Epidermal melanocyte (primary cell): ENCODE results near the gene SLC39A3.

ENCODE experiments used
- DNase-seq: peaks from one replicate; pipeline ENCODE4 v3.0.0; 2011; ENCODE audit warnings: low spot score; ENCODE audit not compliant: insufficient read length

SLC39A3 gene

DNA sequence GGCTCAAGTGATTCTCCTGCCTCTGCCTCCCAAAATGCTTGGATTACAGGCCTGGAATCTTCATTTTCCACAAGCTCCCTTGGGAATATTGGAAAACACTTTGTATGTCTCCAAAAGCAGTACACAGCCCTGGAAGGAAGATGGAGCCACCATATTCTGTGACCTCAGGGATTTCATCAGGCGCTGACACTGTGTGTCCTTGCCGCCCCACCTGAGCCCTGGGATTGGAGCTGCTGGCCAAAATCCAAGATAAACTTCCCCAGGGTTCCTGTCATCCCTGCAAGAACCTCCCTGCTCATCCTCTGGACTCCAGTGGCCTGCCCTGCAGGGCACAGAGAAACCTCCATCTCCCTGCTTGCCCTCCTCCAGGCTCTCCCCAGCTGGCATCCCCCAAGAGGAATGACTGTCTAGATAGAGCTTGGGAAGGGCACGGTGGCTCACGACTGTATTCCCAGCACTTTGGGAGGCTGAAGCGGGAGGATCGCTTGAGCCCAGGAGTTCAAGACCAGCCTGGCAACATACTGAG lies 36.1 kb downstream of the SLC39A3 start:
- DNase-seq, result no peak

DNA sequence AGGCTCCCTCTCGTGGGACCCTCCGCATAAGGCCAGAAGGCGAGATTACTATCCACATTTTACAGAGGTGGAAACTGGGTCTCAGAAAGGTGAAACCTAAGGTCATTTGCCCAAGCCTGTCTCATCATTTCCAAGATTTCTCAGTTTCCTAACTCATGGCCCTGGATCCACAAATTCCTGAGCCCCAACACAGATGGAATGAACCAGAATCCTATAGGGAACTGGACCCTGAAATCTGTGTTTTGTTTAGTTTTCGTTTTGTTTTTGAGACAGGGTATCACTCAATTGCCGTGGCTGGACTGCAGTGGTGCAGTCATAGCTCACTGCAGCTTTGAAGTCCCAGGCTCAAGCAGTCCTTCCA lies 36.8 kb downstream of the SLC39A3 start:
- no peak for DNase-seq

DNA sequence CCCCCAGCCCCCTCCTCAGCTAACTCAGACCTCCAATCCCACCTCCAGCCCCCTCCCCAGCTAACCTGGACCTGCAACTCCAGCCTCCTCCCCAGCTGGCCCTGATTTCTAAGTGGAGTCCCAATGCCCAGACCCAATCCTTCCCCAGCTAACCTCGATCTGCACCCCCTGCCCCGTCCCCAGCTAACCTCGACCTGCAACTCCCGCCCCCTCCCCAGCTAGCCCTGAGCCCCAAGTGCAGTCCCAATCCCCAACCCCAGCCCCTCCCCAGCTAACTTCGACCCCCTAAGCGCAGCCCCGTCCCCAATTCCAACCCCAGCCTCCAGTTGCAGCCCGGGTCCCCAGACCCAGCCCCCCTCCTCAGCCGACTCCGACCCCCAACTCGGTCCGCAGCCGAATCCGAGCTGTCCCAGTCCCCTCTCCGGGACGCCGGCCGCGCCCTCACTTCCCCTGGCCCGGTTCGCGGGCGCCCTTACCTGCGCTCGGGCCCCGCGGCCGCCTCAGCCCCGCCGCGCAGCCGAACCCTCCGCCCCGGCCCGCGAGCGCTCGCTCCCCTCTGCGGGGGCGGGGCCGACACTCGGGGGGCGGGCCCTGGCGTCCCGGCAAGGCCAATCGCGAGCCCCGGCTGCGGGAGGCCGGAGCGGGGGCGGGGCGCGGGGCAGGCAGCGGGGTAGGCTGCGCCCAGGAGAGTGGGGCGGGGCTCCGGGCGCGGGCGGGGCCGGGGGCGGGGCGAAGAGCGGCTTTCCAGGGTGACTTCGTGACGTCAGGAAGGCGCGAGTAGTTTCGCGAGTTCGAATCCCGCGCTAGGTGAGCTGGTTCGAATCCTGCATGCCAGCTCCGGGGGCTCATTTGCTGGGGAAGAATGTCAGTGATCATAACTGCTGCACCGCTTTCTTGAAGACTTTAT lies 37.4 kb downstream of the SLC39A3 start, which contains the start of gene GNG7:
Gene GNG7 (minus strand): TSS at position 525 of the 907 bp plus-strand sequence. CDS start 182,006 bp downstream, outside the sequence.
- DNase-seq, result peak; percentile 98

DNA sequence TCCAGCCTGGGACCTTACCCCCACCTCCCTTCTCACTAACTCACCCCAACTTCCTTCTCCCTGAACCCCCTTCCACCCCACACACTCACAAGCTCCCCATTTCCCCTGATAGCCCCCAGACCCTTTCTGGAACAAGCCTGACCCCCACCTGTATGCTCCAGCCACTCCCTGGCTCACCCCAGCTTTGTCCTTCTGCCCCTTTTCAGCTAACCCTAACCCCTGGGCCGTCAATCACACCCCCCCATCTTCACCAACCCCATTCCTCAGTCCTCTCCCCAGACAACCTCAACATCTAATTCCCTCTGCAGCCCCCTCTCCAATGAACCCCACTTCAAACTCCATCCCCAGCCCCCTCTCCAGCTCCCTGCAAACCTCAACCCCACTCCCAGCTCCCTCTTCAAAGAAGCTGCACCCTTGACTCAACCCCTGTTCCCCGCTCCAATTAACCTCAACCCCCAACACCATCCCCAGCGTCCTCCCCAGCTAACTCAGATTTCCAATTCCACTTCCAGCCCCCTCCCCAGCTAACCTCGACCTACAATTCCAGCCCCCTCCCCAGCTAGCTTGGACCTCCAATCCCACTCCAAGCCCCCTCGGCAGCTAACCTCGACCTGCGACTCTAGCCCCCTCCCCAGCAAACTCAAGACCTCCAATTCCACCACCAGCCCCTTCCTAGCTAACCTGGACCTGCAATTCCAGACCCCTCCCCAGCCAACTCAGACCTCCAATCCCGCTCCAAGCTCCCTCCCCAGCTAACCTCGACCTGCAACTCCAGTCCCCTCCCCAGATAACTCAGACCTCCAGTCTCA lies 38.3 kb downstream of the SLC39A3 start:
- DNase-seq, result no peak

DNA sequence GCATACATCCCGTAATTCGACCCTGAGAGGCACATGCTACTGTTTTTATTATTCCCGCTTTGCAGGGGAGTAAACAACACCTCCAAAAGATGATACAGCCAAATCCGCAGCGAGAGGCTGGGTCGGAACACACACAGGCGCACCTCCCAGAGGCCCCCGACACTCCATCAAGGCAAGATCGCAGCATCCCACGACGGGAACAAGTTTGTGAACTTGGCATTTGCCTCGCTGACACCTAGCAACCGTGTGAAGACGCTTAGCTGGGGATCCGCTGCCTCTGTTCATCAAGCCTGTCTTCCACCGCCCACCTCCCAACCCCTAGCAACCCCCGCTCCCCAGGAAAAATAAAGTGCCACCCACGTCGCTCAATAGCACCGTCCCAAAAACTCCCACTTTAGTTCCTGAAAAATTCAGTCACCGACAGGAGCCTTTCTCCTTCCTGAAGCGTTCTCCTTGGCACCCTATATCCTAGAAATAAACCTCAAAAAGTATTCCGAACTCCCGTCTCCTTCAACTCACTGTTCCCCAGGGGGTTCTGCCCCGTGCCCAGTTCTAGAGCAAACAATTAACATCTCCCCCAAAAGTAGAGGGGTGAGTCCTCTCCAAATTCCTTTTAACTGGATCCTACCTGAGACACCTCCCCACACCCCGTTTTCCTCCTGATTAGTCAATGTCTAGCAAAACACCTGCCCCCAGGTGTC lies 39.0 kb downstream of the SLC39A3 start:
- DNase-seq, result no peak

DNA sequence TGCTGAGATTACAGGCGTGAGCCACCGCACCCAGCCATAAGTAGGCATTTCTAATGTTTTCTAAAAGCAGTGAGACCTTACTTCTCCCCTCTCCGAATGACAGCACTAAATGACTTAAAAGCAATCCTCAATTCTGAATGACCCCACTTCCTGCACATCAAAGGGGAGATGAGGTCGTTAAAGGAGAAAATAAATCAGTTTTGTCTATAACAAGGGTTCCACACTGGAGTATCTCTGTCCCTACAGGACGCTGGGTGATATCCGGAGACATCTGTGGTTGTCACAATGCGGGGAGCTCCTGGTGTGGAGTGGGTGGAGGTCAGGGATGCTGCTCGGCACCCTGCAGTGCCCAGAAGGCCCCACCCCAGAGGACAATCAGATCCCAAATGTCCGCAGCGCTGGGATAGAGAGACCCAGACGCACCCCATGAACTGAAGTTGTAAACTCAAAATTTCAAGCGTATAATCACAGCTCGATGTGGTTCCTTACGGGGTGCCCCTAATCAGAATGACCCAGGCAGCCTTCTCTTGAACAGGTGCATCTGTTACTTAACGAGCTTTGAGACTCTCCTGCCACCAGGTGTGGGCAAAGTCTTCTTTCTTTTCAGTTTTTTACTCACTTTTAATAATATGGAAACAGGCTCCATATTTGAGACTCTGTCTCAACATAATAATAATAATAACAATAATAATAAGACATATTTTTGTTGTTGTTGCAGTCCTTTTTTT lies 40.2 kb downstream of the SLC39A3 start:
- DNase-seq, result no peak

DNA sequence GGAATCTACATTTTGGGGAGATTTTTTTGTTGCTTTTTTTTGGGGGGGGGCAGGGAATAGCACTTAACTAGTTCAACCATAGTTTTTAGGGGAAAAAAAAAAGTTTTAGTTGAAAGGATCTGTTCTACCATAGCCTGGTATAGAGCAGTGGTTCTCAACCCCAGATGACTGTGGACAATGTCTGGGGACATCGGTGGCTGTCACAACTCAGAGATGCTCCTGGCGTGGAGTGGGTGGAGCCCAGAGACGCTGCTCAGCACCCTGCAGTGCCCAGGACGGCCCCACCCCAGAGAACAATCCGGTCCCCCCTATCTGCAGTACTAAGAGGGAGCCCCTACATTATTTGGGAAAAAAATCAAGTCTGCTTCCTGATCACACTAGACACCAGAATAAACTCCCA lies 45.6 kb downstream of the SLC39A3 start:
- DNase-seq, result no peak

DNA sequence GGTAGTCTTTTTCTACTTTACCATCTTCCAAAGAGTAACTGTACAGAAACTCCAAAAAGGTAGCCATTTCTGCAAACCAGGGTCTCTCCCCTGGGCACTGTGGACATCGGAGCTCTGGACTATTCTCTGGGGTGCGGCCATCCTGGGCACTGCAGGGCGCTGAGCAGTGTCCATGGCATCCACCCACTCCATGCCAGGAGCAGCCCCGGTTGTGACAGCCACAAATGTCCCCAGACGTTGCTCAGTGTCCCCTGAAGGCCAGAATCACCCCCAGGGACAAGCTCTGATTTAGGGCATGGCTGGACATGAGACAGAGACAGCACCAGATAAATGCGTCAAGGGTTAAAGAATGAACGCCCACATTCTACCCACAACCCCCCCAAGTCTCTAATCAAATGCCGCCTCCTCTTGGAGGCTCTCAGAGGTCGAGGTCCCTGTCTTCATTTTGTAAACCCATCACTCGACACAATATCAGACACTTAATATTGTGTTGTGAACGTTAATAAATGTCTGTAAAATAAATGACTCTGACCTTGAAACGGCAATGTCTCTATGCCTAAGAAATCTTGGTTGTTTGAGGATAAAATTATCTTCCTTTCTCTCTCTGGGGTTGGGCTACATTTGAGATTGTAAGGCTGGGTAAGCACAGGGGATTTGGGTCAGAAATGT lies 46.2 kb downstream of the SLC39A3 start:
- DNase-seq, result no peak

DNA sequence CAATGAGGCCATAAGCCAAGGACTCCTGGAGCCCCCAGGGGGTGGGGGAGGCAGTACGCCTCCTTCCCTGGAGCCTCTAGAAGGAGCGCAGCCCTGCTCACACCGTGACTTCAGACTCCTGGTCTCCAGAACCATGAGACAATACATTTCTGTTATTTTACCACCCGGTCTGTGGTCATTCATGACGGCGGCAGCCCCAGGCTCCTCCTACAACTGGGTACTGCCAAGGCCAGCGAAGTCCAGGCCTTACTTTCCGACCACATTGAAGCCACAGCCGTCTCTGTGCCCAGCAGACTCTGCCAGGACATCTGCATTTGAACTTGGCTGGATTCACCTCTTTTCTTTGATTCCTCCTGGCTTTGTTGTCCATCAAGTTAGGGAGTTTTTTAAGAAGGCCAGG lies 47.9 kb downstream of the SLC39A3 start:
- no peak for DNase-seq

DNA sequence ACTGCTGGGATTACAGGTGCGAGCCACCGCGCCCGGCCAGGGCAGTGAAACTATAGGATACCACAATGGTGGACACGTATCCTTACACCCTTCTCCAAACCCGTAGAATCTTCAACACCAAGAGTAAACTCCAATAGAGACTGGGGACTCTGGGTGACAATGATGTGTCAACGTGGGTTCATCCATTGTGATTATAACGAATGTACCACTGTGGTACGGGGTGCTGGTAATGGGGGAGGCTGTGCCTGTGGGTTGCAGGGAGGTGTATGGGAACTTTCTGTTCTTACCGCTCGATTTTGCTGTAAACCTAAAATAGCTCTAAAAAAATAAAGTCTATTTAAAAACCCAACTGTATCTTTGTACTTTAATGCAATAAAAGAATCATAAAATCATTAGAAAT lies 49.0 kb downstream of the SLC39A3 start:
- DNase-seq, result no peak

DNA sequence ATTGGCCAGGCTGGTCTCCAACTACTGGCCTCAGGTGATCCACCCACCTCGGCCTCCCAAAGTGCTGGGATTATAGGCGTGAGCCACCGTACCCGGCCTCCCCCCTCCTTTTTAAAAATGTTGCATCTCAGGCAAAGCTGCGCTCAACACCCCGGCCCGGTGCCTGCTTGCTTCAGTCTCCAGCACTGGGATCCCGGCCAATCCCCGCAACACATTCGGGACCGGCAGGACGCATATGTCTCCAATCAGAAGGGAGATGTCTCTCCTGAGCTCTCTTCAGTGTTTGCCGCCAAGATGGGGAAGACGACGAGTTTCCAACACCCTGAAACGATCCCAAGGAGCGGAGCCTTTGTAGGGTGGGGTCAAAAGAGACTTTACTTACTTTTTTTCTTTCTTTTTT lies 53.5 kb downstream of the SLC39A3 start:
- no peak for DNase-seq

DNA sequence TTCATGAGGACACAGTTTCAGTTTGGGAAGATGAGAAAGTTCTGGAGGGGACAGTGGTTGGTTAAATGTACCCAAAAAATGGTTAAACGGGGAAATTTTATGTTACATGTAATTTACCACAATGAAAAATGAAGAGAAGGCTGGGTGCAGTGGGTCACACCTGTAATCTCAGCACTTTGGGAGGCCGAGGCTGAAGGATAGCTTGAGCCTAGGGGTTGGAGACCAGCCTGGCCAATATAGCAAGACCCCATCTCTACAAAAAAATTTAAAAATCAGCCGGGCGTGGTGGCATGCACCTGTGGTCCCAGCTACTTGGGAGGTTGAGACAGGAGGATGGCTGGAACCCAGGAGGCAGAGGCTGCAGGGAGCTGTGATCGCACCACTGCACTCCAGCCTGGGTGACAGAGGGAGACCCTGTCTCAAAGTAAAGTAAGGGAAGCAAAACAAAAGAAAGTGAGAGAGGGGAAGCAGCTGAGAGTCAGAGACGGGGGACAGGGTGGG lies 54.6 kb downstream of the SLC39A3 start:
- no peak for DNase-seq

DNA sequence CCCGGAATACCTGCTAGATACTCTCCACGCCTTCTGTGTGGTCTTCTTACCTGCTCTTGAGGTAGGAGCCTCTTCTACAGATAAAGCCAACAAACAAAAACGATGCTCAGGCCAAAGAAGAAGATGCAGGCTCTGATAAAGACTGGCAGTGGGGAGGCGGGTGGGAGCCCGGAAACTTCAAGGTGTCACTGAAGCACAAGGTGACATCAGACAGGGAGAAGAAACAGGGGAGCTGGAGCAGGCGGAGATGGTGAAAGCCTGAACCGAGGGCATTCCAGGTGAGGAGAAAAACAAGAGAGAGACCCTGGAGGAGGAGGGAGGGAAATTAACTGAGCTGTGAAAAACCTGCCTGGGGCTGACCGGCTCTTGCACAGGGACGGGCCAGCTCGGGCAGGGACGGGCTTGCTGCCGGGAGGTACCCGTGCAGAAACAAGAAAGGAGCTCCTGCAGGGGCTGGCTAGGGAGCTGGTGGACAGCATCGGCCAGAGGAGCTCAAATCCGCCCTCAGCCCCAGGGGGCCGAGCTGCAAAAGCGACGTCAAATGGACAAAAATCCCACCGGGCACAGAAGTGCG lies 56.3 kb downstream of the SLC39A3 start:
- DNase-seq, result no peak
